Left forelimb (tissue), 1 donor: ENCODE data around the gene IL5.
"Not testable (repeated sequence)": the region's sequence is repeated elsewhere in the genome, so short reads cannot be mapped to it uniquely, and the experiment has no call there.

ENCODE experiments used
- DNase-seq: peaks from one replicate; pipeline ENCODE4 v3.0.0-alpha.2; 2018; ENCODE audit warnings: low spot score

IL5 gene

DNA sequence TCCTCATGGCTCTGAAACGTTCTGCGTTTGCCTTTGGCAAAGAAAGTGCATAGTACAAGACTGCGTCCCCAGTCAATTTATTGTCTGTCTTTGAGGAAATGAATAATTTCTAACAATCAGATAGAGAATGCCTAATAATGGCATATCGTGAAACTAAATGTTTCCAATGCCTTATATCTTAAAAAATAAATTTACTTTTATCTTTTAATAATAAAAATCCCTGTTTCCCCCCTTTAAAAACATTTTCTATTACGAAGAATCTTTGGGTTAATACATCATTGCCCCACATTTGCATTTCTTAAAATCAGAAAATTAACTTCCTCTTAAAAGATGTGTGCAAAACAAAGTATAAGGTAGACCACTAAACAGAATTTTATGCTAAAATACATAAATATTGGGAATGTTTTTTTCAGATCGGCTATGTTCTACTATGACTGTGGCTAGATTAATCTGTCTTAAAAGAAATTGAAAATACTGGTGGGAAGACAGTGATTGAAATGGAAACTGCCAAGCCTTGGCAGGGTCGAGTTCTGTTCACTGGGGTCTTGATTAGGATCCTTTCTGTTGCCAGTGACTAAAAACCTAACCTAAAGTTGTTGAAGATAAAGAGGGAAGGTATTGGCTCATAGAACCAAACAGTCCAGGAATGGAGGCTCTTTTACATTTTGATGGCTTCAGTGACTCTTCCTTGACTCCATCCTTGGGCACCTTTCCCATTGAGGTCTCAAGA, at the start of gene IL5:
Gene IL5 (minus strand): TSS at position 51 of the 730 bp plus-strand sequence. CDS start 44 bp downstream, at position 7.
- no peak for DNase-seq

DNA sequence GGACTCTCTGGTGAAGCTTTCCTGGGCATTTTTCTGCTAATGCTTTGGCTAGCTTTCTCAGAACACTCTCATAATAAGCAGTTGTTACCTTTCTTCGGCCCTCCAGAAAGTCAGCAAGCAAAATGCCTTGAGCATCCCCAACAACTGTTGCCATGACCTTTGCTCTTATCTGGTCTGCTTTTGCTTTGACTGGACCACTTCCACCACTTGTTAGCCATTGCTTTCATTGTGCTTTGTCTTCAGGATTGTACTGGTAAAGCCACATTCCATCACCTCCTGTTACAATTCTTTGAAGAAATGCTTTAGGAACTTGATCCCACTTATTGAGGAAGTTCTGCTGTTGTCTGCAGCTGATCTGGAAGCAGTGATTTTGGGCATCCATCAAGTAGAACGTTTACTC, 49.2 kb upstream of the IL5 start:
- DNase-seq, result no peak

DNA sequence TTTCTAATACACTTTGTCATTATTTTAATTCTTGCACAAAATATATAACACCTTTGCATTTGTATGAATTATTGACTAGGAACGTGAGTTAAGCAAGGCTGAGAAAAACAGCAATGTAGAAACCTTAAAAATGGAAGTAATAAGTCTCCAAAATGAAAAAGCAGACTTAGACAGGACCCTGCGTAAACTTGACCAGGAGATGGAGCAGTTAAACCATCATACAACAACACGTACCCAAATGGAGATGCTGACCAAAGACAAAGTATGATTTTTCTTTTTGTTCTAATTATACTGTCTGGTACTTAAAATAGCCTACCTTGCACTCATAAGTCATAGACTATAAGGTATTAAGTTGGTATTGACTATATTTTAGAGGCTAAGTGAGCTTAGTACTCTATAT, 47.8 kb upstream of the IL5 start:
- DNase-seq, result no peak

DNA sequence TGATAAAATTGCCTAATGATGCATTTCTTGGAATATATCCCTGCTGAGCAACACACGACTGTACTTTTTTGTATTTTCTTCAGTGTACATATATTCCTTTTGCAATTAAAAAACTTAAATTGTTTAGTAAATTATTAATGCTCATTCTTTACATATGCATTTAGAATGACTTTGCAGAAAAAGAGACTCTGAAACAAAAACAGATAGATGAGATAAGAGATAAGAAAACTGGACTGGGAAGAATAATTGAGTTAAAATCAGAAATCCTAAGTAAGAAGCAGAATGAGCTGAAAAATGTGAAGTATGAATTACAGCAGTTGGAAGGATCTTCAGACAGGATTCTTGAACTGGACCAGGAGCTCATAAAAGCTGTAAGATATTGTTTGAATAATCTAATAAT, 46.1 kb upstream of the IL5 start:
- no peak for DNase-seq

DNA sequence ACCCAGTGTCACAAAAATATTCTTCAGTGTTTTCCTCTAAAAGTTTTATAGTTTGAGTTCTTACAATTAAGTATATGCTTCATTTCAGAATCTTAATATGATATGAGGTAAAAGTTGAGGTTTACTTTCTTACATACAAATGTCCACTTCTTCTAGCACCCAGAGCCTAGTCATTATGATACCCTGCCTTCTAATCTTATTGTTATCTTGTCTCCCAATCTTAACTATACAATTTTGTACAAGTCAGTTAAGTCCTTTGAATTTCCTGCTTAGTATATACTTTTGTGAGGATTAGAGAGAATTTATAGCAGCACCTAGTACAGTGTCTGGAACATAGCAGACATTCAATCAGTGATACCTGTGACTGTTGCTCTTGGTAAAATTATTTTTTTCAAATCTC, 42.7 kb upstream of the IL5 start:
- no peak for DNase-seq

DNA sequence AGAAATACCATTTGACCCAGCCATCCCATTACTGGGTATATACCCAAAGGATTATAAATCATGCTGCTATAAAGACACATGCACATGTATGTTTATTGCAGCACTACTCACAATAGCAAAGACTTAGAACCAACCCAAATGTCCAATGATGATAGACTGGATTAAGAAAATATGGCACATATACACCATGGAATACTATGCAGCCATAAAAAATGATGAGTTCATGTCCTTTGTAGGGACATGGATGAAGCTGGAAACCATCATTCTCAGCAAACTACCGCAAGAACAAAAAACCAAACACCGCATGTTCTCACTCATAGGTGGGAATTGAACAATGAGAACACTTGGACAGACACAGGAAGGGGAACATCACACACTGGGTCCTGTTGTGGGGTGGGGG, 41.2 kb upstream of the IL5 start:
- DNase-seq, result not testable (repeated sequence)

DNA sequence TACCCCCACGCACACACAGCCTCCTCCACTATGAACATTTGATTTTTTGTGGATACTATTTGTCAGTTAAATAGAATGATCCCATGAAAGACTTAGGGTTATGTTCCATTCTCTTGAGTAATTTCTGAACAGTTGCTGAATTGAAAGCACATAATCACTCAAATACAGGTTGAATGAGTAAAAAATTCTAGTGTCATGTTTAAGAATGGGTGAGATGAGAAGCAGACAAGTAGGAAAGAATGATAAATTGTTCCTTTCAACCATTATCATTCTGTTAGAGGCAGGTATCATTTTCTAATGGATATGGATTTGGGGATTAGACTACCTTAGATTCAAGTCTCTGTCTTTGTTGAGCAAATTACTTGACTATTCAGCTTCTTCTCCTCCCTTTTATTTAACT, 32.8 kb upstream of the IL5 start:
- DNase-seq, result no peak

DNA sequence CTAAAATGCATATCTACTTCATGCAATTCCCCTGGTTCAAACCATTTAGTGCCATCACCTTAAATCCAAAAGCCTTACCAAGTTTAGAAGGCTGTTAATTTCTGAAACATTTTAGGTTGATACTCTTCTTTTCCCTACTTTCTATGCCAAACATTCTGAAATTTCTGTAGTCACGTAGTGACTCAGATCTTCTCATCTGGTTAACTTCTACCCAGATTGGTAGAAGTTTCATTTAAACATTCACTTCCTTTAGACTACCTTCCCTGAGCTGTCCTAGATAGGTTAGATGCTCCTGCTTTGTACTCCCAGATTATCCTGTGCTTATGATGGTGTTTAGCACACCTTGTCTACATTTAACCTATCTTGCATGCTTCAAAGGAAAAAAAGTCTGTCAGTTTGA, 23.3 kb upstream of the IL5 start:
- no peak for DNase-seq

DNA sequence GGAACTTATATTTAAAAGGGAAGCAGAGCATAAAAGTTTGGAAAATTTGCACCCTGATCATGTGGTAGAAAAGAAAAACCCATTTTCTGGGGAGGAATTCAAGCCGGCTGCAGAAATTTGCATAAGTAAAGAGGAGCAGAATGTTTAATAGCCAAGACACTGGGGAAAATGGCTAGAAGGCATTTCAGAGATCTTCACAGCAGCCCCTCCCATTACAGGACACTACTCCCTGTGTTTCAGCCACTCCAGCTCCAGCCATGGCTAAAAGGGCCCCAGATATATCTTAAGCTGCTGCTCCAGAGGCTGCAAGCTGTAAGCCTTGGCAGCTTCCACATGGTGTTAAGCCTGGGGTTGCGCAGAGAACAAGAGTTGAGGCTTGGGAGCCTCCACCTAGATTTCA, 21.2 kb upstream of the IL5 start:
- DNase-seq, result not testable (repeated sequence)

DNA sequence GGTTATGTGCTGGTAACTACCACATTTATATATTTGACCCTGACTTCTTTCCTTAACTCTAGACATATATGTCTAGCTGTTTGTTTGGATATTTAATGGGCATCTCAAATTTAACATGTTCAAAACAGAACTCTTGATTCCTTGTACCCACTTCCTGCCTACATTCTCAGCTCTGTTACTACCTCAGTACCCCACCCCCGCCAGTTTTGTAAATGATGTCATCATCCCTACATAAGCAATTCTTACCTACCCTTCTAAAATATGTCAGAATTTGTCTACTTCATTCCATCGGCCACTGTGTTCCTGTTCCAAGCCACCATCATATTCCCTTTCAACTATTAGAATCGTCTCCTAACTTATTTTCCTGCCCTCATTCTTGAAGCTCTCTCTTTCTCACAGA, 18.3 kb upstream of the IL5 start:
- DNase-seq, result no peak

DNA sequence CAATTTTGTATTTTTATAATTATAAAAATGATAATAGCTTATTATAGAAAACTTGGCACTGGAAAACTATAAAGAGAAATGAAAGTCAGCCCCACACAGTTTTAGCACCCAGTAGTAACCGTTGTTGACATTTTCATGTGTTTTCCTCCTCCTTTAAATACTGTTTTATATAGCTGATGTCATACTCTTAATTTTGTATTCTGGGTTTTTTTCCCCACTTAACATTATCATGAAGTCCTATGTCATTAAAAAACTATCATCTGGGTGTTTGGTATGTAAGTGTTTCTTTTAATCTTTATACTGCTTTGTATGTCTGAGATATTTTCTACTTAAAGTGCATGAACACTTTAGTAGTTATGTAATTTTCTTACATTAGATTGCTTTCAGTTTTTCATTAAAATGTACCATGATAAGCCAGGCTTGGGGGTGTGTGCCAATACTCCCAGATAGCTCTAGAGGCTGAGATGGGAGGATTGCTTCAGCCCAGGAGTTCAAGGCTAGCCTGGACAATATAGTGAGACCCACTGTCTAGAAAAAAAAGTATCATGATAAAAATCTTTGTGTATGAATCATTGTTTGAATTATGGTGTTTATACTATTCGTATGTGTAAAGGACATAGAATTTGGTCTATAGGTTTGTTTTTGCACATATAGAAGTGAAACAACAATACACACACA, 16.2 kb upstream of the IL5 start:
- DNase-seq, result no peak

DNA sequence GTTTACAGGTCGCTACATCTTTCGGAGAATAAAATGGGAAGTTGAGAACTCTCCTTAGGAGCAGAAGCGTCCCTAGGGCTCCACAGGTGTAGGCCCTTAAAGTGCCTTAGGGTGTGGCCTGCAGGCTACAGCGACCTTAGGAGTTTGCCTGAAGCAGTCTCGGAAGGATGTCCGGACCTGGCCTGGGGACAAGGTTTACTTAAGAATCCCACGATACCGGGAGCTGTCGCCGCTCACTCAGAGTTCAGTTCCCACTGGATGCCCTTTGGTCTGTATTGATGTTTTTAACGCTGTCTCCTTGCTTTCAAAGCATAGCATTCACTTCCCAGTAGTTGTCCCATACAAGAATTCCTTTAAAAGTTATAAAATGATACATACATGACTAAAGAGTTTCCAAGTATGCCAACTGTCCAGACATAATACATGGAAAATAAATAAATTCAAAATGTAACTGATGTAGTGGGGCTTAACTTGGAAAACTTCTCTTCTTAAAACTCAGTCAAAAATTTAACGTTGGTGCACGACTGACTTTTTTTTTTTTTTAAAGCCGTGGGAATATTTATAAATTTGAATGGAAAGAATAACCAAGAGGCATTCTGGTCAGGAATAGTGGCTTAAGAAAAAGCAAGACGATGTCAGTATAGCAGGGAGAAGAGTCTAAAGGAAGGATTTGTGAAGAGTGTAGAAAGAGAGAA, 14.3 kb upstream of the IL5 start:
- DNase-seq, result no peak

DNA sequence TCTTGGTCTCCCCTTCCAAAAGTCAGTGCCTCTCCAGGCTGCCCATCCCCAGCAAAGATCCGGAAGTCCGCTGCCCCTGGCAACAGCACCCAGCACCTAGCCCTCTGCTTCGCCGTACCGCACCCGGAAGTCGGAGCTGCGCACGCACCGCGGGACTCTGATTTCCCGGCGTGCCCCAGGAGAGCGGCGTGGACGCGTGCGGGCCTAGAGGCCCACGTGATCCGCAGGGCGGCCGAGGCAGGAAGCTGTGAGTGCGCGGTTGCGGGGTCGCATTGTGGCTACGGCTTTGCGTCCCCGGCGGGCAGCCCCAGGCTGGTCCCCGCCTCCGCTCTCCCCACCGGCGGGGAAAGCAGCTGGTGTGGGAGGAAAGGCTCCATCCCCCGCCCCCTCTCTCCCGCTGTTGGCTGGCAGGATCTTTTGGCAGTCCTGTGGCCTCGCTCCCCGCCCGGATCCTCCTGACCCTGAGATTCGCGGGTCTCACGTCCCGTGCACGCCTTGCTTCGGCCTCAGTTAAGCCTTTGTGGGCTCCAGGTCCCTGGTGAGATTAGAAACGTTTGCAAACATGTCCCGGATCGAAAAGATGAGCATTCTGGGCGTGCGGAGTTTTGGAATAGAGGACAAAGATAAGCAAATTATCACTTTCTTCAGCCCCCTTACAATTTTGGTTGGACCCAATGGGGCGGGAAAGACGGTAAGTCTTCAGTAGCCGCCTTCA, 13.6 kb upstream of the IL5 start, which contains the start of gene RAD50:
Gene RAD50 (plus strand): TSS at position 215 of the 715 bp plus-strand sequence. CDS start 348 bp downstream, at position 563.
- peak; percentile 93 for DNase-seq

DNA sequence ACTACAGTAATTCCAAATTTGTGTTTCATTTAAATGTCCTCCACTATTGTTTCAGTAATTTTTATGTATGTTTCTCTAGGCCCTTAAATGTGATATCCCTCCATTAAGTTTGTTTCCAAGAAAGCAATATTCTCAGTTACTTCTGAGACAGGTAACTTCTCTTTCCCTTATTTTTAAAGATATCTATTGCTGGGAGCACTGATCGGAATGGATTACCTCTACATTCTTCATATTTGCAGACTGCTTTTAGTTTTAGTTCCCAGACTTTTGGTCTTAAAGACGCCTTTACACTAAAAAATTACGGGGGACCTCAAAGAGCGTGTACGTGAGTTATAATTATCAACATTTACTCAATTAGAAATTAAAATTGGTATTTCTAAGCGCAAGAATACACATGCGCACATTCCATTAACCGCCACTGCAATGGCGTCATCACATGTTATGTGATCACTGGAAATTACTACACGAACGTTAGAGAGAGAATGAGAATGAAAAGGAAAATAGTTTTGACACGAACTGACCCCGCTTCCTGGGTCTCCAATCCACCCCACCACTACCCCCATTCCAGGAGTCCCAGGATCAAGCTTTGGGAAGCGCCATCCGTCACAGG, 12.9 kb upstream of the IL5 start:
- no peak for DNase-seq

DNA sequence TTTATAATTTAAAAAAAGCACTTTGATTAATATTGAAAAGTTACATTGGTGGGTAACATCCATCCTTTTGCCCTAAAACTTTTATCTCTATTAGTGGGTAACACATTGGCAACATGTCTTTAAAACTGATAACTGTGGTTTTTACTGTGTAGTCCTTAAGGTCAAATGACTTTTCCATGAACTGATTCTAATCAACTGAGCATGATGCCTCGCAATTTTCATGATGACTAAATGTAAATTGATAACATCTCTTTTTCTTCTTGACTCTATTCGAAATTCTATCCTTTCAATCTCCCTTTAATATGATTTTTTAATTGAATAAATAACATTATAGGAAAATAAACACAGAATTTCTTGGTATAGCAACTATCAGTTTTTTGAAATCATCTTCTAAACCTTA, 6.3 kb upstream of the IL5 start:
- DNase-seq, result no peak

DNA sequence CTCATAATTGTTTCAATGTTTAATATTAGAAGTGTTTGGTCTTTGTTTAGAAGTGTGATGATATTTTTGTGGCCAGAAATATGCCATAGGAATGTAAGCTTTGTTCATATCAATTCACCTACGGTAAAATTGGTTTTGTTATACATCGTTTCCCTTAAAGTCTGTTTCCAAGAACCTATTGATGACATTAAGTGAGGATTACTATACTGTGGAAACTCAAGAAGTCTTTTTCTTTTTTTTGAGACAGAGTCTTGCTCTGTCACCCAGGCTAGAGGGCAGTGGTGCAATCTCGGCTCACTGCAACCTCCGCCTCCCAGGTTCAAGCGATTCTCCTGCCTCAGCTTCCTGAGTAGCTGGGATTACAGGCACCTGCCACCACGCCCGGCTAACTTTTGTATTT, 5.5 kb upstream of the IL5 start:
- DNase-seq, result not testable (repeated sequence)

DNA sequence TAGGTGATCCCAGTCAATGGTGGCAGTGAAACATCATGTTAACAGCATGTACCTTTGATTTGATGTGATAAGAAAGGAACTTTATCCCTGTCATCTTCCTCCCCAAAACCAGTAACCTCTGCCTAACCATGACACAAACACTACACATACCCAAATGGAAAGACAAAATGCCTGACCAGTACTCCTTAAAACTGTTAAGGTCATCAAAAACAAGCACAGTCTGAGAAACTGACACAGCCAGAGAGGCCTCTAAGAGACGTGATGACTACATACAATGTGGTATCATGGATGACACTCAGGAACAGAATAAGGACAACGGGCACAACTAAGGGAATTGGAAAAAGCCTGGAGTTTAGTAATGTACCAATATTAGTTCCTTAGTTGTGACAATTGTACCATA, 3.9 kb upstream of the IL5 start:
- no peak for DNase-seq

DNA sequence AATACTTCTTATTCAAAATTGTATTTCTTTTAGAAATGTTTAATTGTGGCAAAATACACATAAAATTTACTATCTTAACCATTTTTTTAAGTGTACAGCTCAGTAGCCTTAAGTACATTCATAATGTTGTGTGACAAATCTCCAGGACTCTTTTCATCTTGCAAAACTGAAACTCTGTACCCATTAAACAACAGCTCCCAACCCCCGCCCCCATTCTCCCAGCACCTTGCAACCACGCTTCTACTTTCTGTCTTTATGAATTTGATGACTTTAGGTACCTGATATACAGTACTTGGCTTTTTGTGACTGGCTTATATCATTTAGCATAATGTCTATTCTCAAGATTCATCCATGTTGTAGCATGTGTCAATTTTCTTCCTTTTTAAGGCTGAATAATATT, 2.8 kb upstream of the IL5 start:
- no peak for DNase-seq

DNA sequence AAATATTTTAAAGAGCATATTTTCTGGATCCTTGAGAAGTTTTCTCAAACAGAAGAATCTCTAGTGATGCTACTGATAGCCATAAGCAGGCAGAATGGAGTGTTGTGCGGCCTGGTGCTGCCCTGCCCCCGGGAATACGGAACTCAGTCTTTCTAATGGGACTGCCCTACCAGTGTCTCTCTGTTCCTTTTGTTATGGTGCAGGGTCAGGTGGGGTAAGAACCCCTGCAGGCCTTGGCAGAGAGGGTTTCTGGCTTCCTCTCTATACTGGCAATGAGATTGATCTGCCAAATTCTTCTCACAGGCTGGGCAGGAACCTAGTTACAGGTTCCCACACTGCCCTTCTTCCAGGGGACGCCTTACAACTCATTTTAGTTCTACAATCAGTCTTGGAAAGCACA, 2.6 kb downstream of the IL5 start:
- no peak for DNase-seq

DNA sequence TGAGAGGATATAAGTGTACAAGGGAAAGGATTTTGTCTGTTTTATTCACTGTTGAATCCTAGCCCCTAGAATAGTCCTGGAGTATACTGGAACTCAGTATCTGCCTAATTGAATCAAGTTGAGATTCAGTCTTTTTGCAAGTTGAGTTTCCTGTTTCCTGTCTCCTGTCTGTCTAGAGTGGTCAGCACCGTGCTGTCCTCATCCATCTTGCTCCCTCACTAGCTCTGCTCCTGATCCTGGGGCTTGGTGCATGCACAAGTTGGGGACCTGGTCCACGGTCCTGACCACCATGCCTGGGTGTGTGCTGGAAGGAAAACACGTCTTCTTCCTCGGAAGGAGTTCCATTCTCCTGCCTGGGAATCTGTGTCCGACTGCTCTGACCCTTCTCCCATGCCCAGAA, 3.2 kb downstream of the IL5 start:
- no peak for DNase-seq

DNA sequence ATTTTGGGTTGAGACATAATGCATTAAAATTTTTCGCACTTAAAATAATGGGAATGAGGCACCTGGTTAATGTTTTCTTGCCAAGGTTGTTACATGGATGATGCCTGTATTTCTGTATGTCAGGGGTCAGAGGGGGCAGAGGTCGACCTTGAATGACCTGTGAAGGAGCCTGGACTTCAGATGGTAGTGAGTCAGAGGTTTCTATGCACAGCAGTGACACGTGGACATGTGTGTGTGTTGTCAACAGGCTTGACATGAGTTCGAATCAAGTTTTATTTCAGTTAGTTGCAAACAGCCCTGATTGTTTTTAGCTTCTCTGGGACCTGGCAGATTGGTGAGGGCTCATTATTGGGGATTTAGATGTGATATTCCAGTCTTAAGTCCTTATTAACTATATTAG, 3.6 kb downstream of the IL5 start:
- no peak for DNase-seq

DNA sequence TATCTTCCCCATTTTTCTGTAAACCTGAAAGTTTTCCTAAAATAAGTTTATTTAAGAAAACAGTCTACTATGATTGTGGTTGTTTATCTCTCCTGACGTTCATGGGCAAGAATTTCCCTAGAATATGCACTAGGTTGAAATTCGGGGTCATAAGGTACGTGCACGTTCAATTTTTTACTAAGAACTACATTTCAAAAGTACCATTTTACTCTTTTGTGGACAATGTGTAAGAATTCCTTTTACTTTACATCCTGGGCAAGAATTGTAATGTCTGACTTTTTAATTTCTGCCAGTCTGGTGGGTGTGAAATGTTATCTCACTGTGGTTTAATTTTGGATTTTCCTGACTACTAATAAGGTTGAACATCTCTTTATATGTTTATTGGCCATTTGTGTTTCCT, 12.4 kb downstream of the IL5 start:
- no peak for DNase-seq
